Heart left ventricle (tissue), 13 donors: ENCODE measurements around the gene NMS.

Source experiments
- POLR2A ChIP-seq, 2 donors: fragments of 450-650 bp; IDR thresholded peaks; one replicate each; pipeline ENCODE4 v1.6.1; 2017; ENCODE audit warnings: antibody characterized with exemption in 2 of 2, mild to moderate bottlenecking in 2 of 2, moderate library complexity in 2 of 2
- TF ChIP-seq, protein P1 (sequence below), 12 donors: fragments of 200-600 bp; sonication (generic) in 4 of 12; IDR thresholded peaks; one replicate each; pipeline versions ENCODE4 v1.5.0 to v1.8.0; 2018 to 2022; ENCODE audit warnings: antibody characterized with exemption in 12 of 12, mild to moderate bottlenecking in 5 of 12
- donor health status: ischemic (EF 13 %, LVEDD 7.1; RV severe dilation, severe dysfunction).
- donor health status: DM: no; HTN: yes; CAD: no.
- donor health status: DM: no; HTN: no; CAD: no.
- donor health status: ischemic (EF 25% LVEDD 6.9; RV normal size, moderate dysfunction).
- donor health status: ischemic (EF 25% LVEDD 5.7; RV mildly dilated, moderate dysfunction).
- donor health status: ischemic (EF 35%, LVEDD 5.7; RV mildly dilated, moderate dysfunction).
- donor health status: nonischemic (EF 11% LVEDD 7.7; RV severe dilation, severe dysfunction).
- donor health status: DM: yes; HTN: yes; CAD: no.
- donor health status: PGD.
- donor health status: ischemic (EF 29% LVEDD 5.4; RV normal size, mild dysfunction).
- donor health status: nonischemic (EF 23%, LVEDD 6.1; RV moderate dilation, normal function).

DNA sequence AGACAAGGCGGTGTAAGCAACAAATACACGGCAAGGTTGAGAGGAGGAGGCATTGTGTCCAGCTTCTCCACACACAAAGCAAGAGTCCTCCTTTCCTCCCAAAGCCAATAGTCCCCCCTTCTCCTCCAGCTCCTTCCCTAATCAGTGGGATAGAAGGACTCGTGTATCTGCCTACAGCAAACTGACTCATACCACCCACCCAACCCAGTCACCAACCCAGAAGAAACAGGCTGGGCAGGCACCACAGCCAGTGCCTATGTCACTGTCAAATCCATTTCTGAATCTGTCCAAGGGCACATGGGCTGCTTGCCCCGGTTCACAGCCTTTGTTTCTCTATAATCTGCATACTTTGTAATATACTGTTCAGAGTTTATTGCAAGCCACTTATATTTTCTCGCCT, 19.2 kb upstream of the NMS start:
- TF ChIP-seq, protein P1, sequence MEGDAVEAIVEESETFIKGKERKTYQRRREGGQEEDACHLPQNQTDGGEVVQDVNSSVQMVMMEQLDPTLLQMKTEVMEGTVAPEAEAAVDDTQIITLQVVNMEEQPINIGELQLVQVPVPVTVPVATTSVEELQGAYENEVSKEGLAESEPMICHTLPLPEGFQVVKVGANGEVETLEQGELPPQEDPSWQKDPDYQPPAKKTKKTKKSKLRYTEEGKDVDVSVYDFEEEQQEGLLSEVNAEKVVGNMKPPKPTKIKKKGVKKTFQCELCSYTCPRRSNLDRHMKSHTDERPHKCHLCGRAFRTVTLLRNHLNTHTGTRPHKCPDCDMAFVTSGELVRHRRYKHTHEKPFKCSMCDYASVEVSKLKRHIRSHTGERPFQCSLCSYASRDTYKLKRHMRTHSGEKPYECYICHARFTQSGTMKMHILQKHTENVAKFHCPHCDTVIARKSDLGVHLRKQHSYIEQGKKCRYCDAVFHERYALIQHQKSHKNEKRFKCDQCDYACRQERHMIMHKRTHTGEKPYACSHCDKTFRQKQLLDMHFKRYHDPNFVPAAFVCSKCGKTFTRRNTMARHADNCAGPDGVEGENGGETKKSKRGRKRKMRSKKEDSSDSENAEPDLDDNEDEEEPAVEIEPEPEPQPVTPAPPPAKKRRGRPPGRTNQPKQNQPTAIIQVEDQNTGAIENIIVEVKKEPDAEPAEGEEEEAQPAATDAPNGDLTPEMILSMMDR (IDR thresholded peaks at IDR 0.05), result no peak
- no peak for TF ChIP-seq POLR2A (IDR thresholded peaks at IDR 0.05)
